Testis (tissue), 3 donors: ENCODE data around the gene NRL. TPM values are rescaled to one million over a fixed set of nuclear protein-coding genes. Genes with fewer than 3 reads are reported as not detected.

Source experiments
- DNase-seq: peaks from one replicate; pipeline ENCODE4 v3.0.0-alpha.2; 2019
- H3K27ac ChIP-seq, 2 donors: fragments of 200-600 bp; sonication (generic); one replicate each; pipeline ENCODE4 v1.5.1; 2019
- H3K27me3 ChIP-seq: fragments of 200-600 bp; sonication (generic); one replicate; pipeline ENCODE4 v1.5.1; 2019
- H3K36me3 ChIP-seq: fragments of 200-600 bp; sonication (generic); one replicate; pipeline ENCODE4 v1.5.1; 2017; ENCODE audit warnings: low read depth; ENCODE audit errors: missing control alignments
- H3K4me1 ChIP-seq: fragments of 200-600 bp; sonication (generic); one replicate; pipeline ENCODE4 v1.5.1; 2019
- H3K4me3 ChIP-seq, 2 donors: fragments of 200-600 bp; sonication (generic); one replicate each; pipeline ENCODE4 v1.5.1; 2017 to 2019
- H3K9me3 ChIP-seq: fragments of 200-600 bp; sonication (generic); one replicate; pipeline ENCODE4 v1.5.1; 2017
- POLR2A ChIP-seq: fragments of 450-650 bp; IDR thresholded peaks from one replicate; pipeline ENCODE4 v1.6.1; 2017; ENCODE audit warnings: antibody characterized with exemption, mild to moderate bottlenecking, moderate library complexity
- WGBS, 2 donors: methylation state at CpG; one replicate each; pipeline ENCODE4 v1.1.5; 2018; 5-methylcytosine and 5-hydroxymethylcytosine counted together
- intact Hi-C: fragments of 100-400 bp; cut with DNase I; formaldehyde crosslinking; loops from one replicate; pipeline ENCODE4 v1.15.1; 2023; ENCODE audit warnings: low total_unique reads
- polyA plus RNA-seq: library from polyadenylated mRNA; stranded (reverse); fragments of 350-450 nt; fragmentation: Illumina TruSeq; extraction: RNeasy Lipid Tissue Mini Kit (QIAGEN cat#74804); gene quantifications from one replicate; pipeline ENCODE4 v1.2.3, GENCODE V29; 2014; ENCODE audit warnings: low read depth, low replicate concordance; ENCODE audit not compliant: insufficient read depth
- total RNA-seq, 2 donors: library from RNA; depleted of rRNA; stranded (reverse); fragments of >200 nt; gene quantifications; one replicate each; pipeline ENCODE4 v1.2.3, GENCODE V29; 2016
- TF ChIP-seq, protein P1 (sequence below), 3 experiments: fragments of 450-650 bp in 2 of 3; fragments of 200-600 bp in 1 of 3; sonication (generic) in 1 of 3; IDR thresholded peaks; one replicate each; pipeline ENCODE4 v1.5.1; 2016 to 2019; ENCODE audit warnings: antibody characterized with exemption in 3 of 3, mild to moderate bottlenecking in 2 of 3, moderate library complexity in 1 of 3

Gene NRL
- total and polyA plus RNA-seq, 3 donors from 2014 or later = 6.6 to 8.3 (median 8.2) TPM

DNA sequence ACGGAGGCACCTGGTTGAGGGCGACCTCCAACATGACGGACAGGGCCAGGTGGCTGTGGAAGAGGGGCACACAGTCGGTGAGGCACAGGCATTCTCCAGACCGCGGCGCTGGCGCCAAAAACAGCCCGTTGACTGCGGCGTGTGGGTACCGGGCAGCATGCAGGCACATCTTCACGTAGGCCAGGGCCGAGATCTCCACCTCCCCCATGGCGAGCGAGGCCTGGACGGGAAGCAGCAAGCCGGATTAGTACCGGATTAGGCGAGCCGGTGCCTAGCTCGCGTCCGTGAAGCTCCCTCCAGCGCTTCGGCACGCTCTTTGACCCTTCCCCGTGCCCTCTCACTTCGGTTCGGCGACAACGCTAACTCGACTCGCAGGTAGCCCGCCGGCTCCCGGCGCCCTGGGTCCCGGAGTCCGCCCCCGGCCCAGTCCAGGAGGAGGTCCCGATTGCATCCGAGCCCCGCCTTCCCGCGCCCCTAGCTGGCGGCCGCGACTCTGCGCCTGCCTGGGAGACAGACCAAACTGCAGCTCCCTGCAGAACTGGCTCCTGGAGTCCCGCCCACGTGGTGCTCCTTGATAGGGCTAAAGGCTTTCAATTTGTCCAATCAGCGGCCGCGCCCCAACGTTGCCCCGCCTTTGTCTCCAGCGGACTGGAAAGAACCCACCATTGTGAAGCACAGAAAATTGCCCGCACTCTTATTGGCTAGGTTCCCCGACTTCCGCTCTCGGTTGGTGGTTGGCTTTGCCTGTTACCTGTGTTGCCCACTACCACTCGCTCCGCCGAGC lies 26.5 kb upstream of the NRL start, which contains the start of gene EMC9:
Gene EMC9 (minus strand): TSS at position 495 of the 784 bp plus-strand sequence. CDS start 287 bp downstream, at position 208.
- WGBS, 2 donors = 0 to 1% methylated on average over 41 to 65 of the region's 65 CpGs
- intact Hi-C loops = no loop called here

DNA sequence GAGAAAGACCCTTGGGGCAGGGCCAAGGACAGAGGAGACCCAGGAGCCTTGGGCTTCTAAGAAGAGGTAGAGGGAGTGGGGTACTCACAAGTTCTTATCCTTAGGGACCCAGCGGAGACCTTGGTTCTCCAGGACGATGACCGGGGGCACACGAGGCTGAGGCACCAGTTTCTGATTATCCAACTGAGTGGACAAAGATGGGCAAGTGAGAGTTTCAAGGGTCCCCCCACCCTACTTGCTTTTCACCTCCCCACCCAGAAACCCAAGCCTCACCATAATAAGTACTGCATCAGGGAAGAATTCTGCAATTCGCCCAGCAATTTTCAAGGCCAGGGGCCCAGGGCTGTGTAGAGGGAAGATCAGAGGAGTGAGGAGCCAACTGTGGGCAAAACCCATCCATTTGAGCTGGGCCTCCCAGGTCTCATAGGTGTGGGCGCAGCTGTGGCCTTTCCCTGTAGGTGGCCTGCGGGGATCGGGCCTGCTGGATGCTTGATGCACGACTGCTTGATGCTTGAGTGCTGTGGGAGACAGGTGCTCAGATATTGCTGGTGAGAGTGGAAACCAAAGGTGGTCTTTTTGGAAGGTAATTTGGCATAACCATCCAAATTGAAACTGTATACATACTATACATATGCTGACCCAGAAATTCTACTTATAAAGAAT lies 24.7 kb upstream of the NRL start:
- Histone ChIP-seq H3K36me3 (no peaks in the 10 kb centered on the region), H3K27me3 (no peaks in the 10 kb centered on the region), H3K27ac (no peak overlapping the region), H3K4me1 (peaks cover 24% of the 10 kb centered on the region), H3K4me3 (no peak overlapping the region), H3K9me3 (no peaks in the 10 kb centered on the region)
- DNase-seq = no peak
- TF ChIP-seq, protein P1, sequence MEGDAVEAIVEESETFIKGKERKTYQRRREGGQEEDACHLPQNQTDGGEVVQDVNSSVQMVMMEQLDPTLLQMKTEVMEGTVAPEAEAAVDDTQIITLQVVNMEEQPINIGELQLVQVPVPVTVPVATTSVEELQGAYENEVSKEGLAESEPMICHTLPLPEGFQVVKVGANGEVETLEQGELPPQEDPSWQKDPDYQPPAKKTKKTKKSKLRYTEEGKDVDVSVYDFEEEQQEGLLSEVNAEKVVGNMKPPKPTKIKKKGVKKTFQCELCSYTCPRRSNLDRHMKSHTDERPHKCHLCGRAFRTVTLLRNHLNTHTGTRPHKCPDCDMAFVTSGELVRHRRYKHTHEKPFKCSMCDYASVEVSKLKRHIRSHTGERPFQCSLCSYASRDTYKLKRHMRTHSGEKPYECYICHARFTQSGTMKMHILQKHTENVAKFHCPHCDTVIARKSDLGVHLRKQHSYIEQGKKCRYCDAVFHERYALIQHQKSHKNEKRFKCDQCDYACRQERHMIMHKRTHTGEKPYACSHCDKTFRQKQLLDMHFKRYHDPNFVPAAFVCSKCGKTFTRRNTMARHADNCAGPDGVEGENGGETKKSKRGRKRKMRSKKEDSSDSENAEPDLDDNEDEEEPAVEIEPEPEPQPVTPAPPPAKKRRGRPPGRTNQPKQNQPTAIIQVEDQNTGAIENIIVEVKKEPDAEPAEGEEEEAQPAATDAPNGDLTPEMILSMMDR (IDR thresholded peaks at IDR 0.05) = no peak
- no peak for TF ChIP-seq POLR2A
- intact Hi-C loops = no loop called here
- 81 to 91% methylated on average over 9 of the region's 9 CpGs for WGBS, 2 donors

More for the DNA sequence above, 26.5 kb upstream of the NRL start, which contains the start of gene EMC9:
- no peaks in the 10 kb centered on the region for H3K36me3 ChIP-seq
- no peaks in the 10 kb centered on the region for H3K27me3 ChIP-seq
- H3K9me3 ChIP-seq = no peaks in the 10 kb centered on the region
- peaks cover 26% of the 10 kb centered on the region for H3K4me1 ChIP-seq
- peak within 1 kb of the TSS; percentile 89 to 93 for H3K27ac ChIP-seq
- TF ChIP-seq, protein P1 (IDR thresholded peaks at IDR 0.05) = peak; percentile 23 to 73 (median 32)
- no peak for TF ChIP-seq POLR2A
- H3K4me3 ChIP-seq = peak within 1 kb of the TSS; percentile 84 to 87
- peak; percentile 100 for DNase-seq

DNA sequence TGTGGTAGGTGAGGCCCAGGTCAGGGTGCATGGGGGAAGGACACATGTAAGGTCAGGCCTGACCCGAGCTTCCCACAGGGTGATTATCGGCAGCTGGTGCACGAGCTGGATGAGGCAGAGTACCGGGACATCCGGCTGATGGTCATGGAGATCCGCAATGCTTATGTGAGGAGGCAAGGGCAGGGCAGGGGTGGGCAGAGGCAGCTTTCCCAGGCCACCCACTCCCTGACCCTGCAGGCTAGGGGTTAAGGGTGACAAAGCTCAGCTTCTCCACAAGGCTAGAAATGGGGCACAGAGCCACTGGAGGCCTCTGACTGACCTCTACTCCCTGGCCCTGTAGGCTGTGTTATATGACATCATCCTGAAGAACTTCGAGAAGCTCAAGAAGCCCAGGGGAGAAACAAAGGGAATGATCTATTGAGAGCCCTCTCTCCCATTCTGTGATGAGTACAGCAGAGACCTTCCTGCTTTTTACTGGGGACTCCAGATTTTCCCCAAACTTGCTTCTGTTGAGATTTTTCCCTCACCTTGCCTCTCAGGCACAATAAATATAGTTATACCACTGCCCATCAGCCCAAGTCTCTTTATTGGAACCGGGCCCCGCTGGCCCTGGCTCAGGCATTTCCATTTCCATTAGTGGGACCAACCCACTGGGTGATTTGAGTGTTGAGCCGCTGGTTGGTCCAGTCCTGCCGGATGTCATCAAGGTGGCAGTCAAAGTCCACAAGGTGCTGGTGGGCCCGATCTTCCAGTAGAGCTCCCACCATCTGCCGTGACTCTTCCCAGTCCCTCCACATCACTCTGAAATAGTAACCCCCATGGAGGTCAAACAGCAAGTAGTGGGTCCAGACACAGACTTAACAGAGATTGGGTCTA lies 23.9 kb upstream of the NRL start:
- H3K27me3 ChIP-seq = no peaks in the 10 kb centered on the region
- no peak overlapping the region for H3K4me3 ChIP-seq
- 79 to 81% methylated on average over 11 to 13 of the region's 13 CpGs for WGBS, 2 donors
- H3K4me1 ChIP-seq = peaks cover 24% of the 10 kb centered on the region
- intact Hi-C loops = no loop called here
- no peak overlapping the region for H3K27ac ChIP-seq
- H3K9me3 ChIP-seq = no peaks in the 10 kb centered on the region
- no peak for DNase-seq
- no peaks in the 10 kb centered on the region for H3K36me3 ChIP-seq
- TF ChIP-seq, protein P1 (IDR thresholded peaks at IDR 0.05) = no peak
- no peak for TF ChIP-seq POLR2A

DNA sequence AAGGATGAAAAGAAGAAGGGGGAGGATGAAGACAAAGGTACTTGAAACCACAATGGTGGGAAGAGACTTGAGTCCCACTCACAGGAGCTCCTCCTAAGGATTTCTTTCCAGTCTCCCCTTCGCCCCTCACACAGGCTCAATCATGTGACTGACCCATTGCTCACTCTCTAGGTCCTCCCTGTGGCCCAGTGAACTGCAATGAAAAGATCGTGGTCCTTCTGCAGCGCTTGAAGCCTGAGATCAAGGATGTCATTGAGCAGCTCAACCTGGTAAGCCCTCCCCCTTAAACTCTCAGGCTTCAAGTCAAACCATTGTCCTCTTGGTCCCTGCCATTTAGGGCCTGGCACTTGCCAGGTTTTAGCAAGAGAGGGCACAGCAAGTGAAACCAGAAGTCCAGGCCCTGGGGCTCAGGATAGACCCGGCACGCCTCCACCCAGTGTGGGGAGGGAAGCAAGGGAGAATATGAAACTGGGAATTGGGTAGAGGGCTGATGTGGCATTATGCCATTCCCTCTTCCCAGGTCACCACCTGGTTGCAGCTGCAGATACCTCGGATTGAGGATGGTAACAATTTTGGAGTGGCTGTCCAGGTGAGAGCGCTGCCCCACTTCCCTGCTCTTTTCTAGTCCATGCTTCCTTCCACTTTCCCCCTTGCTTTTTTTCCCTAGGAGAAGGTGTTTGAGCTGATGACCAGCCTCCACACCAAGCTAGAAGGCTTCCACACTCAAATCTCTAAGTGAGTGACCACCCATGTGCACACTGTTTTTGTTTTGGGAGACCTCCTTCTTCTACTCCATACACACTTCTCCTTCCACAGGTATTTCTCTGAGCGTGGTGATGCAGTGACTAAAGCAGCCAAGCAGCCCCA lies 23.0 kb upstream of the NRL start:
- intact Hi-C loops = no loop called here
- H3K4me3 ChIP-seq = no peak overlapping the region
- H3K27me3 ChIP-seq = no peaks in the 10 kb centered on the region
- peaks cover 24% of the 10 kb centered on the region for H3K4me1 ChIP-seq
- 85 to 90% methylated on average over 8 of the region's 8 CpGs for WGBS, 2 donors
- H3K36me3 ChIP-seq = no peaks in the 10 kb centered on the region
- TF ChIP-seq, protein P1 (IDR thresholded peaks at IDR 0.05) = no peak
- H3K9me3 ChIP-seq = no peaks in the 10 kb centered on the region
- no peak for DNase-seq
- H3K27ac ChIP-seq = peak overlapping the region in 1 of 2 donors; percentile 86
